Epithelial cell of proximal tubule (primary cell): Measurements from ENCODE around the gene LINGO1. TPM values are rescaled to one million over a fixed set of nuclear protein-coding genes. Genes with fewer than 3 reads are reported as not detected.

Source experiments
- DNase-seq: peaks from one replicate; pipeline ENCODE4 v3.0.0-alpha.2; 2011; ENCODE audit warnings: low read depth
- H3K4me3 ChIP-seq: 2 replicates; pipeline ENCODE4 v1.5.1; 2011; ENCODE audit warnings: low read depth, mild to moderate bottlenecking, low read length
- CTCF ChIP-seq: conservative IDR thresholded peaks from 2 replicates; pipeline ENCODE4 v1.5.1; 2012; ENCODE audit warnings: low read depth, mild to moderate bottlenecking, low read length
- total RNA-seq: library from RNA; depleted of rRNA; stranded (reverse); fragments of >200 nt; gene quantifications from 2 replicates; pipeline ENCODE4 v1.2.3, GENCODE V29; 2015

The LINGO1 gene
- total RNA-seq, 1 donor from 2014 or later: not detected

DNA sequence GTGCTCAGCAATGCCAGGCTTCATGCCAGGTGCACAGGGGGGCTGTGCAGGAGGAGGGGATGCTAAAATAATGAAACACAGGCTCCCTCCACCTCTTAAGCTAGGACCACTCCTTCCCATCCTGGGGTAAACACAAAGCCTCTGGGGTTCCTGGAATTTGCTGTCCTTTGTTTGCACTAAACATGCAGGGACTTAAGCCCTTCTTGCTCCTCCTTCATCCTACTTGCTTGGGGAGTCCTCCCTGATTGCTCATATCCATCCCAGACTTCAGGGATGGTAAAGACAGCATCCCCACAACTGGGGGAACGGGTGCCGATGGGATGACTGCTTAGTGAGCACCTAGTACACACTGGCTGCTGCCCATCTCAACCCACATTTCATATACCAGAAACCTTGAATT lies 5.1 kb downstream of the LINGO1 start:
- no peak for TF ChIP-seq CTCF
- DNase-seq: no peak
- no peak overlapping the region for H3K4me3 ChIP-seq

DNA sequence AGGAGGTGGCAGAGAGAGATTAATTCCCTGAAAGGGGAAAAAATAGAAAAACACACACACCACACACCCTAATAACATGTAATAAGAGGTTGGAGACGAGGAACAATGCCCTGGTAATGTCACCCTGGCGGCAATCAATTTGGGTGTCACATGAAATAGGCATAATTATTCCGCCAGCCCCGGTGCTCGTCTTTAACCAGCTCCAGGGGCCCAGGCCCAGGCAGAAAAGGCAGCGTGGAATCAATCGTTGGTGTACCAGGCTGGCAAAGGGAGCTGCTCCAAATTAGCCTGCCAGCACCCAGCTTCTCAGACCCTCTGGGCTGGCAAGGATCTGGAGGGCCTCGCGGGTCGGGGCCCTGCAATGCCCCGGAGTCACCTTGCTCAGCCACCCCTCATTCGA lies 5.6 kb downstream of the LINGO1 start:
- H3K4me3 ChIP-seq: no peak overlapping the region

DNA sequence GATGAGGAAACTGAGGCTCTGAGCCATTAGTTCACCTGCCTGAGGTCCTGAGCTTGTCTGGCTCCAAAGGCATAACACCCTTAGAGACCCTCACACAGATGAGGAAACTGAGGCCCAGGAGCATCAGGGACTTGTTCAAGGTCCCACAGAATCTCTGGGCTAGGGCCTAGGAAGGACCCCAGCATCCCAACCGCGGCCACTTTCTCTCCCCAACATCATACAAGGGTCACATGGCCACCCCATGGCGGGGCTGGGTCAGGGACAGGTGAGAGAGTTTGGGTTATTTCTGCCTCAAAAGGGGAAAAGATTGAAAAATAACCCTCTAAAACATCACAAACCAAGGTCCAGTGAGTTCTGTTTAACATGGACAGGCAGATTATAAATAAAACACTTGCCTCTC lies 6.7 kb downstream of the LINGO1 start:
- no peak overlapping the region for H3K4me3 ChIP-seq
- TF ChIP-seq CTCF: no peak
- DNase-seq: no peak

More for the DNA sequence above, 5.6 kb downstream of the LINGO1 start:
- no peak for TF ChIP-seq CTCF
- no peak for DNase-seq

DNA sequence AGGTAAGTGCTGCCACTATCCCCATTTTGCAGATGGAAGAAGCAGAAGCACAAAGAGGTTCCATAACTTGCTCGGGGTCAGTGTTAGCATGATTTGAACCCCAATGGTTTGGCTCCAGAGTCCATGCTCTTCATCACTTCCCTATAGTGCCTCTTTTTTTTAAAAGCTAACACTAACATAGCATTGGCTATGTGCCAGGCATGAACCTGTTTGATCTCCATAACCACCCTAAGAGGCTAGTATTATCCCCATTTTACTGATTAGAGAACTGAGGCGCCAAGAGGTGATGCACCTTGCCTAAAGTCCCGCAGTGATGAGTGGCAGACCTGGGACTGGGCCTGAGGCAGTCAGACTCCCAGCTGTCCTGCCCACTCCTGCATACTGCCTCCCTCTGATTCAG lies 7.3 kb downstream of the LINGO1 start:
- no peak for DNase-seq
- no peak for TF ChIP-seq CTCF

DNA sequence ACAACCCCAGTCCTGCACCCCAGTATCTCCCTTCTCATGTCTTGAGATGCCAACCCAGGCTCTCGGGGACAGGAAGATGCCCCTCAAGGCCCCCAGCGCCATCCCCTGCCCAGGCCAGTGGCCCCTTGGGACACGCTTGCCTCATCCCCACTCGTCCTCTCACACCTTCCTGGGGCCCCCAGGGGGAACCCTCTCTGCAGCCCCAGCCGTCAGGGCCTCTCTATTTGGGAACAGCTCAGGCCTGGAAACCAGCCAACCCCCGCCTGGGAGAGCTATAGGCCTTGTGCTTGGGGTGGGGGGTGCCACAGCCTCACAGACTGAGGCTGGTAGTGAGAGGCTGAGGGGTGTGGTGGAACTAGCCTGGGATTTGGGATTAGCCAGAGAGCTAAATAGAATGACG lies 7.8 kb downstream of the LINGO1 start:
- TF ChIP-seq CTCF: no peak
- no peak for DNase-seq
- no peak overlapping the region for H3K4me3 ChIP-seq

More for the DNA sequence above, 7.3 kb downstream of the LINGO1 start:
- no peak overlapping the region for H3K4me3 ChIP-seq

DNA sequence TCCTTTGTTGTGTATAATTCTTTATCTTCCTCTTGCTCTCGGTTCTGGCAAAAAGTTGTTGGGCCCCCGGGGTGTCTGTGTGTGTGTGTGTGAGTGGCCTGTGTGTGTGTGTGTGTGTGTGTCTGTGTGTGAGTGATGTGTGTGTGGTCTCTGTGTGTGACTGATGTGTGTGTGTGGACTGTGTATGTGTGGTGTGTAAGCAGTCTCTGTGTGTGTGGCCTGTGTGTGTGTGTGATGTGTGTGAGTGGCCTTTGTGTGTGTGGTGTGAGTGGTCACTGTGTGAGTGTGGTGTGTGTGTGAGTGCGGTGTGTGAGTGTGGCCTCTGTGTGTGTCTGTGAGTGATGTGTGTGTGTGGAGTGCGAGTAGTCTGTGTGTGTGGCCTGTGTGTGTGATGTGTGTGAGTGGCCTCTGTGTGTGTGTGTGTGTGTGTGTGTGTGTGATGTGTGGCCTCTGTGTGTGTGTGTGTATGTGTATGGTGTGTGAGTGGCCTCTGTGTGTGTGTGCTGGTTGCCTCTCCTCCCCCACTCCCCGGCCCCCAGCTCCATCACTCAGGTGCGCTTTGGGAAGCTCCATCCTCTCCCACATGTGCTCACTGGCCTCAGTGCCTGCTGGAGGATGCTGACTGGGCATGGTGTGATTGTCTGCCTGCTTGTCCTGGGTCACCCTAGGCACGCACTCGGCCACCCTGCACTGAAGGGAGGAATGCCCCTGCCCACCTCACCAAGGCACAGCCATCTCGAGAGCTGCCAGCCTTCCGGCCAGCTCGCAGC lies 8.8 kb downstream of the LINGO1 start:
- no peak overlapping the region for H3K4me3 ChIP-seq
- no peak for DNase-seq
- no peak for TF ChIP-seq CTCF
